GM12891 (cell line): ENCODE measurements around the gene CPSF7.

Experiments
- DNase-seq: peaks from one replicate; pipeline ENCODE4 v3.0.0; 2011; ENCODE audit warnings: low spot score; ENCODE audit not compliant: insufficient read length
- FAIRE-seq: peaks from 2 replicates; lab custom pipeline; 2011; peaks lifted over from hg19 to GRCh38; lab: Jason Lieb, UNC
- PAX5 ChIP-seq: IDR thresholded peaks from 2 replicates; pipeline ENCODE4 v1.6.1; 2011; ENCODE audit warnings: low read length, moderate library complexity, mild to moderate bottlenecking; ENCODE audit not compliant: insufficient read depth, severe bottlenecking
- POLR2A ChIP-seq: IDR thresholded peaks from 2 replicates; pipeline ENCODE4 v1.6.1; 2011; ENCODE audit warnings: low read depth, low read length, control low read depth
- POLR2AphosphoS5 ChIP-seq: IDR thresholded peaks from 2 replicates; pipeline ENCODE4 v1.6.1; 2011; ENCODE audit warnings: low read depth, low read length, control low read depth
- POU2F2 ChIP-seq: IDR thresholded peaks from 2 replicates; pipeline ENCODE4 v1.6.1; 2011; ENCODE audit warnings: low read depth, mild to moderate bottlenecking, control low read depth, low read length, moderate library complexity
- SPI1 ChIP-seq: IDR thresholded peaks from 2 replicates; pipeline ENCODE4 v1.6.1; 2011; ENCODE audit warnings: low read depth, low read length, control low read depth
- TAF1 ChIP-seq: IDR thresholded peaks from 2 replicates; pipeline ENCODE4 v1.6.1; 2011; ENCODE audit warnings: low read depth, low read length, control low read depth

The CPSF7 gene

DNA sequence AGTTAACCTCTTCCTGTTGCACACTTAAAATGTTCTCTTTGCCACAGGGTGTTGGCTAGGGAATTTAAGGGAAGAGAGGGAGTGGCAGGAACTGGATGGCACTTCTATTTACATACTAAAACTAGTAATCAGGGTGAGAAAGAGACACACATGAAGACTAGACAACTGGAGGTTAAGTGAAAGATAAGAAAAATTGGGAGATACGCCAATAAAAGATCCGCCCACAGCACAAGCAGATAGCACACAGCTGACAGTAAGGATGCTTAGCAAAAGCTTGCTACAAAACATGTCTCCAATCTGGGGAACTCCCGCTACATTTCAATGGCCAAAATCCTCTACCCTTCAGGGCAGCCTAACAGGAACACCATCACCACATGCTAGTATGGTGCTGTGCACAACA lies 12.8 kb downstream of the CPSF7 start:
- TF ChIP-seq TAF1 (no peak), POLR2A (no peak), POU2F2 (no peak), PAX5 (no peak), POLR2AphosphoS5 (no peak), SPI1 (no peak)
- no peak for FAIRE-seq
- DNase-seq, result no peak

GRCh38 chr11:61415381-61415780 lies 14.4 kb downstream of the CPSF7 start:
- DNase-seq (no peak), FAIRE-seq (no peak)
- no peak for TF ChIP-seq SPI1
- TF ChIP-seq POLR2AphosphoS5, result no peak
- no peak for TF ChIP-seq TAF1
- TF ChIP-seq POU2F2, result no peak

GRCh38 chr11:61414547-61414946 lies 15.2 kb downstream of the CPSF7 start:
- no peak for TF ChIP-seq POU2F2
- no peak for TF ChIP-seq SPI1
- no peak for TF ChIP-seq PAX5
- no peak for TF ChIP-seq POLR2AphosphoS5
- TF ChIP-seq POLR2A, result no peak
- TF ChIP-seq TAF1, result no peak
- no peak for DNase-seq
- no peak for FAIRE-seq

DNA sequence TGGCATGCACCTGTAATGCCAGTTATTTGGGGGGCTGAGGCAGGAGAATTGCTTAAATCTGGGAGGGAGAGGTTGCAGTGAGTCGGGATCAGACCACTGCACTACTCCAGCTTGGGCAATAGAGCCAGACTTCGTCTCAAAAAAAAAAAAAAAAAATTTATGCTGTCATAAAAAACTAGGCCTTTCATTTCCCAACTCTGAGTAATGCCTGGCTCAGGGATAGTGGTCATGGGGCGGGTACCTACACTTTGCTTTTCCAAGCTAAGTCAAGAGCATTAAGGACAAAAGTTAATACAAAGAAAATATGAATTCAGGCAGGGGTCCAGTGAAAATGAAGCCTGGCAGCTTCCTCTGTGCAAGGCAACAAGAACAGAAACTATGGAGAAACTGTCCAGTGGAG lies 16.3 kb downstream of the CPSF7 start:
- TF ChIP-seq SPI1 (no peak), POLR2A (no peak), POU2F2 (no peak), PAX5 (no peak)
- no peak for FAIRE-seq
- no peak for DNase-seq

GRCh38 chr11:61411589-61411988 lies 18.2 kb downstream of the CPSF7 start:
- FAIRE-seq (no peak), DNase-seq (no peak)
- TF ChIP-seq TAF1, result no peak
- peak; percentile 60; the same call in 1 of the 2 replicates for TF ChIP-seq POLR2AphosphoS5
- no peak for TF ChIP-seq POU2F2
- no peak for TF ChIP-seq SPI1
- peak; percentile 54 for TF ChIP-seq POLR2A

GRCh38 chr11:61406991-61407728 lies 22.6 kb downstream of the CPSF7 start:
- DNase-seq (no peak), FAIRE-seq (no peak)
- no peak for TF ChIP-seq POLR2A
- no peak for TF ChIP-seq PAX5
- TF ChIP-seq SPI1, result no peak
- no peak for TF ChIP-seq POU2F2
- TF ChIP-seq POLR2AphosphoS5, result no peak
- no peak for TF ChIP-seq TAF1

- TF ChIP-seq PAX5 (no peak), SPI1 (no peak), TAF1 (no peak), POLR2A (no peak), POU2F2 (no peak), POLR2AphosphoS5 (no peak)
- FAIRE-seq (no peak), DNase-seq (no peak)
Observed at GRCh38 chr11:61406067-61406466, 23.7 kb downstream of the CPSF7 start.

GRCh38 chr11:61404641-61405040 lies 25.1 kb downstream of the CPSF7 start:
- DNase-seq (no peak), FAIRE-seq (no peak)
- no peak for TF ChIP-seq POLR2AphosphoS5
- TF ChIP-seq TAF1, result no peak
- TF ChIP-seq SPI1, result no peak
- TF ChIP-seq PAX5, result no peak
- TF ChIP-seq POLR2A, result no peak
- no peak for TF ChIP-seq POU2F2

- no peak for TF ChIP-seq PAX5
- no peak for TF ChIP-seq TAF1
- no peak for TF ChIP-seq POU2F2
- TF ChIP-seq POLR2A, result no peak
- no peak for TF ChIP-seq POLR2AphosphoS5
- FAIRE-seq, result no peak
- no peak for DNase-seq
Observed at GRCh38 chr11:61404103-61404502, 25.7 kb downstream of the CPSF7 start.

DNA sequence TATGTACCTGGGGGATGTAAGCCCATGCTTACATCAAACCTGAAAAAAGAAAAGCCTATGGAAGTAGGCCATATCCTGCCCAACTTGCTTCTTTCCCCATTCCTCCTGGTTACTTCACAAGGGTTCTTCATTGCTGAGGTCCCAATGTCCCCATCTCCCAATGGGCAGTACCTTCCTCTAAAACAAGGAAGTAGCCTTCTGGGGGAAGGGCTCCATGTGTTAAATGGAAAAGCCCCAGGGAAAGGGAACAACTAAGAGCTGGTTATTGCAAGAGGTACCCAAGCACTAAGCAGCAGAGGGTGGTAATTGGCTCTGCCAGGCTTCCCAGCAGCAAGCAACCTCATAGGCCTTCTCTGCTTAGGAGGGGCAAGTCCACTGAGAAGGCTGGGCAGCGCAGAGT lies 26.1 kb downstream of the CPSF7 start:
- FAIRE-seq (no peak), DNase-seq (no peak)
- TF ChIP-seq POLR2A (no peak), SPI1 (no peak), POU2F2 (no peak), POLR2AphosphoS5 (no peak), TAF1 (no peak), PAX5 (no peak)

GRCh38 chr11:61401573-61401972 lies 28.2 kb downstream of the CPSF7 start:
- FAIRE-seq, result no peak
- TF ChIP-seq POU2F2, result no peak
- TF ChIP-seq PAX5, result no peak
- no peak for TF ChIP-seq TAF1
- TF ChIP-seq POLR2A, result no peak
- no peak for TF ChIP-seq SPI1
- no peak for TF ChIP-seq POLR2AphosphoS5
- no peak for DNase-seq
